Measurements from ENCODE around the gene PDS5A. TPM values are rescaled to one million over a fixed set of nuclear protein-coding genes. Genes with fewer than 3 reads are reported as not detected.

The PDS5A gene
- total RNA-seq: 10 to 100 TPM; 50.9 to 63.3 TPM

DNA sequence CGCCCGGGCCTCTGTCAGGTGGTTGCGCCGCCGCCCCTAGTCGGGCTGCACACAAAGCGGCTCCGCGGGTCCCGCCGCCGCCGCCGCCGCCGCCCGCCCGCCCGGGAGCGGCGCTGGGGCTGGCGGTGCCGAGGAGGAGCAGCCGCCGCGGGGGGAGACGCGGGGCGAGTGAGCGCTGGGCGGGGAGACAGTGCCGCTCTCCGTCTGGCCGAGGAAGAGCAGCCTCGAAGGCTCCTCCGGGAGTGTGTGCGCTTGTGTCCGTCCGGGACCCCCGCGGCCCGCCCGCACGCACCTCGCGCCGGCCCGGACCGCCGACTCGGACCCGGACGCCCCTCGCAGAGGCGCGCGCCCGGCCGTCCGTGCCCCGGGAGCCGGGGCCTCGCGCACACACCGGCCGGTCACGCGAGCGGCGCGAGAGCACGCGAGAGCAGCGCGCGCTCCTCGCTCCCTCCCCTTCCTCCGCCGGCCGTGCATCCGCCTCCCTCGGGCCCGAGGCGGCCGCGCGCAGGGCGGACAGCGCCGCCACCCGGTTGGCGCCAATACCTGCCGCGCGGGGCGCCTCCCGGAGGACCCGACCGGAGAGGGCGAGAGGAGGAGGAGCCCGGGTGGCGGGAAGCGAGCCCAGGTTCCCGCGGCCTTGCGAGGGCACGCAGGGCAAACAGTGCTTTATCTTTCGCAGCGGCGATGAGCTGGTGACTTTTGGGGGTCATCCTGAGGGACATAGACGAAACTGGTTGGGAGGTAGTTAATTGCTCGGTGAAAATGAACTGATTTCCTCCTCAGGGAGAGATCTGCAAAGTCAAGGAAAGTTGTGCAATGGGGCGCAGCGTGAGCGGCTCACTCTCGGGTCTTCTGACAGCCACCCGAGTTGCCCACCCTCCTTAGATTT, at the start of gene PDS5A:
Gene PDS5A (minus strand): TSS at position 423 of the 889 bp plus-strand sequence. CDS start 1,334 bp downstream, outside the sequence.

Small RNAs within 50 kb of the gene (small RNA-seq; reads per million reads assigned to genes)
- gene RNA5SP159: 0 to 0.04 reads per million in 2 donors

Other genes starting within 250 kb of the PDS5A start
- 1 to 10 TPM; 3.0 to 4.5 TPM for gene N4BP2, start 78.9 kb upstream of the PDS5A start, total RNA-seq
- not detected for gene RHOH, start 219.1 kb upstream of the PDS5A start, total RNA-seq